Superior temporal gyrus (tissue), 1 donor: ENCODE results near the gene SLC39A2.
"Not testable (repeated sequence)": the region's sequence is repeated elsewhere in the genome, so short reads cannot be mapped to it uniquely, and the experiment has no call there.

Experiments used
- DNase-seq: peaks from one replicate; pipeline ENCODE4 v3.0.0-alpha.2; 2016; ENCODE audit errors: extremely low spot score

The SLC39A2 gene

DNA sequence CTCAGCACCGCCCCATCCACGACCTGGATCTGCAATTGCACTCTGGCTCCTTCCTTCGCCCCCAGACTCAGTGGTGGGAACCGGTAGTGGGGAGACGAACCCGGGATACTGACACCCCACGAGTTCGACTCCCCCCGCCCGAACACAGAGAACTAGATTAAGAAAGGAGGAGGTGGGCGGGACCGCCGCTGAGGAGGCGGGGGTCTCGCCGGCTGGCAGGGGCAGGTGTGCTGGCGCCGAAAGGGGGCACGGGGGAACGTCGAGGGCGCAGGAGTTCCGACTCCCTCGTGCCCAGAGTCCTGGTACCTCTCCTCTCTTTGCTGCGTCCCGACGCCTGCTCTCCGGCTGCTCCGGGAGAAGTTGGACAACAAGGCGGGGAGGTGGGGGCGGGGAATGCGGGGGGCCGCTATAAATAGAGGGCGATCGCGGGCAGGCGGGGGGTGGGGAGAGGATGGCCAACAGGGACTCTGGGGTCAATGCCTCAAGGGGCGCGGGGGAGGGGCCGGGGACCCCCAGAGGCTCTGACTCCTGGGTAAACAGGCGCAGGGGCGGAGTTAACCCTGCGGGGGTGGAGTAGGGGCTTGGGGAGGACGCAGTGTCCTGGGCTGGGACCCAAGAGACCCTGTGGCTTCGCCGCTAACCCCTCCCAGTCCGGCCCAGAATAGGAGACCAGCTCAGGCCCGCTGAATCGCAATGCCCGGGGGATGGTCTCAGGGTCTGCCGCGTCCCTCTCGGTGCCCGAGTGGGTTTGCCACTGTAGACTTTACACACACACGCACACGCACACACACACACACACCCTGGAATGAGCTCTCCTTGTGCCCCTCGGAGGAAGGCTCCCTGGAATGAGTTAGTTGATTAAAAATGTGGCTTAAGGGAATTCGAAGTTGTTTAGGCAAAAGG is 26.5 kb downstream of the SLC39A2 start:
- peak; percentile 76 for DNase-seq

DNA sequence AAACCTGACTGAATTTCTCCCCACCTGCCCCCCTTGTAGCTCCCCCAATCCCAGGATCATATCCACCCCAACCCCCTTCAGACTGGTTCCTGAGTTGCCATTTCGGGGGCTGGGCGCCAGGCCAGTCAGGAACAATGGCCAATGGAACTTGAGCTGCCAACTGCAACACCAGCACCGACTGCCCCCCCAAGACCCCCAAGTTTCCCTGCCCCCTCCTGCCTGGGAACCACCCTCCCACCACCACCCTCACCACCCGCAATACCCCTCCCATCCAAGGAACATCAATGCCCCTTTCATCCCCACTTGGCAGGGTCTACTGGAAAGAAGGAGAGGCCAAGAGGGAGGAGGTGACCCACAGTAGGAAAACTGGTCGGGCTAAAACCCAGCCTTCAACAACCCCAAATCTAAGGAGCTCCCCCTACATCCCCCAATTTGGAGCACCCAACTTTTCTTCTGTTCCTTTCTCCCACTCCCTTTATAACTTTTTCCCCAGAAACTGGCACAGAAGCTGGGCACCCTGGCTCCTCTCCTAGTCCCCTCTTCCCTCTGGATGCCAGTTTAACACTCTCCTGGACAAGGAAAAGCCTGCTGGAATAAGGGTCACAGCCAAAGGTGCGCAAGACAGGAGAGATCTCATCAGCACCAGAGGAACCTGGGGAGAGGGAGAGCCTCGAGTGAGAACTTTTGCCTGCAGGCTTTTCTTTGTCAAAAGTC is 27.3 kb downstream of the SLC39A2 start:
- peak; percentile 90 for DNase-seq

DNA sequence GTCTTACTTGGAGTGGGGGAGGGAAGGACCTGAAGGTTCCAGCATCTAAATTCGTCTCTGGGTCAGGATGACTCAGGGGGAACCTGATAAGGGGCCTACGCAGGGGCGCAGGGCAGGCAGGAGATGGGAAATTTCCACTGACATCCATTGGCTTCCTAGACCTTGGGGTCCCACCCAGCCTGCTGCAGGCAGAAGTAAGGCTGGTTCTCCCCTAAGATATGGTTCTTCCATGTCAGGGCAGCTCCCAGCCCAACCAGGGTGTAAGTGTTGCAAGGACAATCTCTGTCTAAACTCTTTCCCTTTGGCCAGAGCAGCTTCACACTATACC is 27.9 kb downstream of the SLC39A2 start:
- no peak for DNase-seq

DNA sequence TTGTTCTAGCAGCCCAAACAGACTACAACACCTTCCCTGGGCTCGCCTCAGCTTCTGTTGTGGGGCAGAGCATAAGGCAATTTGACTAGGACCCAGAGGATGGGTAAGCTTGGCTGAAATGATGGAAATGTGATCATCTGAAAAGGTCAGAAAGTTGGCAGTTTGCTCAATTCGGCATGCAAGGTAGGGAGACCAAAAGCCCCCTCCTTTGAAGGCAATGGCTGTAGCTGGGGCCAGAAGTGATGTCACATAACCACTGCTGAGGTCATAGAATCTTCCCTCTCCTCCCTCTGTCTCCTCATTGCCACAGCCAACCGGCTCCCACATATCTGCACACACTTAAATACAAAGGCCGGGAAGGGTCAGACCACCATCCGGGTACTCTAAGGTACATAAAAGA is 30.8 kb downstream of the SLC39A2 start, which contains the start of gene TPPP2:
TPPP2 (plus strand) TSS at position 301 of the 400 bp plus-strand sequence. CDS start 365 bp downstream, outside the sequence.
- DNase-seq: no peak

DNA sequence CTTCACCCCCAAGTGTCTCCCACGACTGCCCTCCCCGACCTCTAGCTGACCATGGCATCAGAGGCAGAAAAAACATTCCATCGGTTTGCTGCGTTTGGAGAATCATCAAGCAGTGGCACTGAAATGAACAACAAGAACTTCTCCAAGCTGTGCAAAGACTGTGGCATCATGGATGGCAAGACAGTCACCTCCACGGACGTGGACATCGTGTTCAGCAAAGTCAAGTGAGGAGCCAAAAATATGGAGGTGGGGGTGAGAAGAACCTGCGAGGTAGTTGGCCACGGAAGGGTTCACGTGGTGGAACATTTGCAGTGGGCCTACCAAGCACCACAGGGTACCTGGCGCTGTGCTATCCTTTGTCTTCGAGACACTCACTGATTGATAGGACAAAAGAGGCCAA is 31.4 kb downstream of the SLC39A2 start:
- DNase-seq: no peak

DNA sequence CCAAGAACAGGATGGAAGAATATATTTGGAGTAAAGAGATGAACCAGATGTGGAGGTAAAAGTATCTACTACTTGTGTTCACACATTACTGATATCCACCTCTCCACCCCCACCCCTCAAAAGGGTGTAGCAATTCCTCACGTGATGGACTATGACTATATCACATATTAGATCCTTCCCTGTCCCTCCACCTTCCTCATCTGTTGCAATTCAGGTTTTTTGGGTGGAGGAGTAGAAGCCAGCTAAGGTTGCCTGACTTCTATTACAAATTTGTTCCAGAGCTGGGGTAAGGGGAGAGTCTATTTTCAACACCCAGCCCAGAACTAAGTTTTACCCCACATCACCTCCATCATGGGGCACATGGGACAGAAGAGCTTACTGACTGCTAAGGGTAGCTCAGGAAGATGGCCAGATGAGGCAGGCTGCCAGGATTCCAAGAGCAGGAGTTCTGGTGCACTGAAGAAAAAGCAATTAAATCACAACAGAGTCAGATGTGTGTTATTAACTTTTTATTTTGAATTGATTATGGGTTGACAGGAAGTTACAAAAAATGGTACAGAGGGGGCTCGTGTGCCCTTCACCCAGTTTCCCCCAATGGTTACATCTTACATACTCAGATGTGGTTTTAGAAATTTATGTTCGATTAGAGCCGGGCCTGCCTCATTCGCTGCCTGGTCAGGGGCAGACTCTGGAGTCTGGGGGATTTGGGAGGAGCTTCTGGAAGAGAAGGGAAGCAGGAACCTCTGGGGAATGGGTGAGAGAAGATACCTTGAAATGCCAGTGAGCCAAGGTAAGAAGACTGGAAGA is 33.4 kb downstream of the SLC39A2 start:
- no peak for DNase-seq

DNA sequence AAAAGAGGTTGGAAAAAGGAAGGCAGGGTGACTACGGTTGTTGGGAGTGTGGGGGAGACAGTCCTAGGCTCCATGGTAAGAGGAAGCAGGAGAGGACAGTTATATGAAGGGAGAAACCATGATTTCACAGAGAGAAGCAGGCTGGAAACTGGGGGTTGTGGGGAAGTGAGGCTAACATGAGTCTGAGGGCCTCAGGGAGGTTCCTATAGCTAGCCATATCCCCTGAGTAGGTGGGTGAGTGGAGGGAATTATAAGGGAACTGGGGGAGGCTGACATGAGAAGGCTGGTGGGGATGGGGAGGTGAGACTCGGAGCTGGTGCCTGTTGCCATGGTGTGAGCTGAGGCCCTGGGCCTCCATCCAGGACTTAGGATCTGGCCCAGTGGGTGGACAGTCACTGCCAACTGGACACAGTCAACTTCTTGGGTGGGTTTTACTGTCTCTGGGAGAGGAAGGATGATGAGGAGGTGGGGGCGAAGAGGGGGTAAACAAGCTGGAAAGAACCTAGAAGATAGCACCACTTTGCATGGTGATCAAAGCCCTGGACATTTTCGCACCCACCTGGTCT is 34.1 kb downstream of the SLC39A2 start:
- no peak for DNase-seq

DNA sequence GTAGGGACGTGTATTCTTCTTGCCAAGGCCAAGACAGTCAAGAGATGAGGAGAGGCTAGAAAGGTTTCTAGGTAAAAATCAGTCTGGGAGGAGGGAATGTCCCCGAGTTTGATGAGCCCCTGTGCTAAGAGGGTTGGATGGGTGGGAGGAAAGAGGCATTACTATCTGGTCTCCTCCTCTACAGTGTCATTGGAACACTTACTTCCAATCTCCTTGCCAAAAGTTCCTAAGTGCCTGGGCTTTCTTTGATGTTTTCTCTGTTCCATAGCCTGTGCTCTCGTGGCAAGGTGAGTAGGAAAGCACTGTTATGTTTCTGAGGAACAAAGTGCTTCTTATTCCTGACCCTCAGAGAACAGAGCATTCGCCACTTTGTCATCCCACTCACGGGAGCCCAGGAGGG is 35.6 kb downstream of the SLC39A2 start, which contains the start of gene RNASE13:
RNASE13 (minus strand) TSS at position 101 of the 400 bp plus-strand sequence. CDS start 519 bp downstream, outside the sequence.
- DNase-seq: no peak

DNA sequence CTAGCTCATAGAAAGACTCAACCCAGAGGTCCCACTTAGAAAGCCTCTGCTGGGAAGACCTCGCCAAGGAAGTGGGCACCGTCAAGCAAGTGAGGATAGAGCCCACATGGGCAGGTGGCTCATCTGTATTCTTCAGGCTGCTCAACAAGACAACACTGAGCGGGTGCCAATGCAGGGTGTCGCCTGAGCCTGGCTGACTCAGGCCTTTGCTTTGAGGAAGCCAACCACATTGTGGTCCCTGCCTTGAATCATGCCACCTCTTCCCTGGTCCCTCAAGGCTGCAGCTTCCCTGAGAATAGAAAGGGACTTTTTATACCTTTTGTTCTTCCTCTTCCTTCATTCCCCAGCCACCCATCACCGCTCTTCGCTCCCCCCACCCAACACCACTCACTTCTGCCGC is 37.7 kb downstream of the SLC39A2 start:
- DNase-seq: no peak

DNA sequence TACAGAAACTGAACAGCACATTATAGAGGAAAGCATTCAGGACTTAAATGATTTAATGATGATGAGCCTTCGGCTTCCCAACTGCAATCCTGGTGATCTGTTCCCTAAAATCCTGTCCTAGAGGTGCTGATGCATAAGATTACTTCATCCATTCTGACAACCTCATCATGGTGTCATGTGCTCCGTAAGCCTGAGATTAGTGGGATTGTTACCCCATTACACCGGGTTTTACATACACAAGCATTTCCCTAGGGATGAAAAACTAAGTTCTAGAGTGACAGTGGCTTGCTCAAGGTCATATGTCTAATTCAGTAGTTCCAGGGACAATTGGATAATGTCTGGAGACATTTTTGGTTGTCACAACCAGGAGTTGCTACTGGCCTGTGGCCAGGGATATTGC is 38.1 kb downstream of the SLC39A2 start:
- DNase-seq: no peak

DNA sequence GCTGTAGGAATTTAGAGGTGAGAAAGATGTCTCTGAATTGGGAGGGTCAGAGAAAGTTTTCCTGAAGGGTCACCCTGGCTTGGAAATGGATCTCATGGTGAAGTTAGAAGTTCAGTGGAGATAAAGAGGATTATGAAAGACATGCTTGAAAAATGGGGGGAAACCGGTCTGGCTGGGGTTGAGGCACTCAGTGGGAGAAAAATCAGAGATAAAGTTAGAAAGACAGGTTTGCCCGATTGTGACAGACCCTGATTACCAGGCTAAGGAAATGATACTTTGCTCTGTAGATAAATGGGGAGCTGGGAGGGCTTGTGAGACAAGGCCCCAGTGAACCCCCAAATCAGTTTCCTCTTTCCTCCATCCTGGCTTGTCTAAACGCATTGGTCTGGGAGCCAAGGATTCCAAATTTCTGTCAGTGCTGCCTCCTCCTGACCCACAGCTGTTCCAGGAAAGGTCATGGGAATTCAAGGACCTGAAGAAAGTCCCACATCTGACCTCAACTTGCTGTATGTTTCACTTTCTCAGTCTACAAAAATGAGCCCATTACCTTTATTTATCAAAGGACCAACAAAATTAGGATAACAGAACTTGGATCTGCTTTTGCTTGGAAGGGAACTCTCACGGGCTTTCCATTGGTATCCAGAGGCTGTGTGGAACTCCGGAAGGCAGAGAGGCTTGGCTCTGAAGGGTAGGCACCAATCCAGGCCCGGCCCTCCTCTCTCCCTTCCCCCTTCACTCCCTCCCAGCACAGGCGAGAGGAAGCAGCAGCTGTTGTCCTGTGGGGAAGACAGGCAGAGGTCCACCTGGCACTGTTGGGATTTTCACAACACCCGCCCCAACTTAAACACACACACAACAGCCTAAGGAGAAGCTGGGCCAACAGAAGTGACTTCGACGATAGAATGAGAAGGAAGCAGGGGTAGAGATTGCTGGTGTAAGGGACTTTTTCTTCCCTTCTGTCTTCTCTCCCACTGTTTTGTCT is 39.6 kb downstream of the SLC39A2 start:
- peak; percentile 91 for DNase-seq

DNA sequence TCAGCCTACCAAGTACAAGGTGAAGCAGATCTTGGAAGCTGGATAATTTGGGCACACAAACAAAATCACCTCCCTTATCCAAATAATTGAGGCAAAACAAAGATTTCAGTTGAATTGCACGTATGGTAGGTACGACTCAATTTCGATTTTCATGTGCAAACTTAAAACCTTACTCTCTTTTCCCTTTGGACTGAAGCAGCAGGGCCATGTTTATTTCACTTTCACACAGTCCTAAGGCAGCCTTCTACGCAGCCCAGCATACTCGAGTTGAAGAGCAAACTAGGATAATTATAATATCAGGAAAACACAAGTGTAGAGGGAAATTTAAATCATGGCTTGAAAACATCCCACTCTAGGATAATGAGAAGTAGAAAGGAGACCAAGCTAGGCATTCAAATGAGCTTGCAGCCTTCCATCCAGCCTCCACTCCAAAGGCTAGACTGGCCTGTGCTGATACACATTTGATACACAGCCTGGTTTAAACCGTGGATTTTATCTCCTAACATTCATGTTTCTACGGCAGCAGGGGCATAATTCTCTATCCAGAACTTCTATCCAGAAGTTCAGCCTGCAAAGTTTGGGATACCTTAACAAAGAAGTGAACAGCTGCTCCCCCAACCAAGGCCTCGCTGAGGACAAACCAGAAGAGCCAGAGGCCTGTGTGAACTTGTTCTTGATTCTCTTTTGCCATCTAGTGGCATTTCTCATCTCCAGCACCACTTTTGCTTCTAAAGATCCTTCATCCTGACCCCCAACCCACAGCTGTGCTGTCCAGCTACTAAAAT is 40.7 kb downstream of the SLC39A2 start:
- peak; percentile 95 for DNase-seq

DNA sequence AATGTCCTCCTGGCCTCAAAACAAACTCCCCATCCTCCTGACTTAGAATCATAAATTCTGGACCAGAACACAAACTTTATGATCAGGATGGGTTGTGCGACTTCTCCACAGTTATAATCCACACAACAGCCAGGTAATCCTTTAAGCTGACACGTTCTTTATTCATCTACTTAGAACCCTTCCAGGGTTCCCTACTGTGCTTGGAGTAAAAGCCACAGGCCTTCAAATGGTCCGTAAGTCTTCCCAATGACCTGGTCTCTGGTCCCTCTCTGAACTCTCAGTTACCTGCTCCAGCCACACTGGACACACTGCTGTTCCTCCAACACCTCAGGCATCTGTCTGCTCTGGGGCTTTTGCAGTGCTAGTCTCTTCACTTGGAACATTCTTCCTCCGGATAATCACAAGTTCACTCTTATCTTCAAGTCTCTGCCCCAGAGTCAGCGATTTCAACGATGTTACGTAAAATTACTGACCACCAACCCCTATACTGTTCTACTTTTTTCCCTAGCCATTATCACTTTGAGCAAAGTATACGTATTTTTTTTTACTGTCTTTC is 41.4 kb downstream of the SLC39A2 start:
- no peak for DNase-seq

DNA sequence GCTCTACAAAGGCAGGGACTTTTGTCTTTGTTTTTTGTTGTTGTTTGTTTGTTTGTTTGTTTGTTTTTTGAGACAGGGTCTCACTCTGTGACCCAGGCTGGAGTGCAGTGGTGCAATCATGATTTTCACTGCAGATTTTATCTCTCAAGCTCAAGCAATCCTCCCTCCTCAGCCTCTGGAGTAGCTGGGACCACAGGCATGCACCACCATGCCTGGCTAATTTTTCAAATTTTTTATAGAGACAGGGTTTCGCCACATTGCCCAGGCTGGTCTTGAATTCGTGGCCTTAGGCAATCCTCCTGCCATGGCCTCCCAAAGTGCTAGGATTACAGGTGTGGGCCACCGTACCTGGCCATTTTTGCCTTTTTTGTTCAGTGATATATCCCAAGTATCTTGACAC is 41.8 kb downstream of the SLC39A2 start:
- DNase-seq: not testable (repeated sequence)

DNA sequence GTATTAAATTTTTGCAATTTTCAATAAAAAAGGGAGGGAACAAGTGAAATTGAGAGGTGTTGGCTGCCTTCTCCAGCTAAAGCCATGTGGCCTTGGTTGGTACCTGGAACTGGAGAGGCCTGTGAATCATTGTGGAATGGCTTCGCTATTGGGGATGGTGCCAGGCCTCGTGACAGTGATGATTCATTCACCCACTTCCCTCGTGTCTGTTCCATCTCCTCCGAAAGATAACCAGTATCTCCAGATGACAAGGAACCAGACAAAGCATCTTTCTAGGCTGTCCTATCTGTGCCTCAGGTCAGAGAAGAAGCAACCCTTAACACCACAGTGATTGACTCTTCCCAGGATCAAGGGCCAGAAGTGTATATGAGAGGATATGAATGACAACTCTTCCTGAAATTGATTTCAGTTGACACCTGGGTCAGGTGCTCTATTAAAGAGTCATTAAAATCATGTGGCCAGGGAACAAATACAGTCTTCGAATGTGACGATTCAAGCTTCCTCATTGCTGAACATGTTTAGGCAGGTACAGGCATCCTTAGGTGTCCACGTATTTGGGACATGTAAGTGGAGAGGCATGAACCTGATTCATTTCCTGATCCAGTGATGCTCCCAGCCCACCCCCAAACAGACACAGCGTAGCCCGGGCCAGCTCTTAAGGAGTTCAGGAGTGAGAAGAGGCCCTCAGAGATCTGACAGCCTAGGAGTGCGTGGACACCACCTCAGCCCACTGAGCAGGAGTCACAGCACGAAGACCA is 42.8 kb downstream of the SLC39A2 start, which contains the start of gene RNASE7:
RNASE7 (plus strand) TSS at position 687 of the 758 bp plus-strand sequence. CDS start 631 bp downstream, outside the sequence.
- DNase-seq: peak; percentile 43

DNA sequence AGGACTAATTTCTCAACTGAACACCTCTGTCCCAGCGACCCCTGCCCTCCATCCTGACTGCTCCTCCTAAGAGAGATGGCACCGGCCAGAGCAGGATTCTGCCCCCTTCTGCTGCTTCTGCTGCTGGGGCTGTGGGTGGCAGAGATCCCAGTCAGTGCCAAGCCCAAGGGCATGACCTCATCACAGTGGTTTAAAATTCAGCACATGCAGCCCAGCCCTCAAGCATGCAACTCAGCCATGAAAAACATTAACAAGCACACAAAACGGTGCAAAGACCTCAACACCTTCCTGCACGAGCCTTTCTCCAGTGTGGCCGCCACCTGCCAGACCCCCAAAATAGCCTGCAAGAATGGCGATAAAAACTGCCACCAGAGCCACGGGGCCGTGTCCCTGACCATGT is 43.8 kb downstream of the SLC39A2 start:
- peak; percentile 71 for DNase-seq

DNA sequence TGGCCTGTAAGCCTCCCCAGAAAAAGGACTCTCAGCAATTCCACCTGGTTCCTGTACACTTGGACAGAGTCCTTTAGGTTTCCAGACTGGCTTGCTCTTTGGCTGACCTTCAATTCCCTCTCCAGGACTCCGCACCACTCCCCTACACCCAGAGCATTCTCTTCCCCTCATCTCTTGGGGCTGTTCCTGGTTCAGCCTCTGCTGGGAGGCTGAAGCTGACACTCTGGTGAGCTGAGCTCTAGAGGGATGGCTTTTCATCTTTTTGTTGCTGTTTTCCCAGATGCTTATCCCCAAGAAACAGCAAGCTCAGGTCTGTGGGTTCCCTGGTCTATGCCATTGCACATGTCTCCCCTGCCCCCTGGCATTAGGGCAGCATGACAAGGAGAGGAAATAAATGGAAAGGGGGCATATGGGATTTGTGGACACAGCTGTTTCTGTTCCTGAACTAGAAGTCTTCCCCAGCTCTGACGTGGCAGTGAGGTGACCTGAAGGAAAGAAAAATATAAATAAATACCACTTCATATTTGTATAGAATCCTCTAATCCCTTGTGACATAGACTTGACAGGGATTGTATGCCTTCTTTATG is 44.4 kb downstream of the SLC39A2 start:
- DNase-seq: no peak
